GM18870 (cell line): Measurements from ENCODE around the gene SPEM2.
"Not testable (repeated sequence)": the region's sequence is repeated elsewhere in the genome, so short reads cannot be mapped to it uniquely, and the experiment has no call there.

Experiments used
- ATAC-seq: cut with Tn5 transposase; IDR thresholded peaks from one replicate; pipeline ENCODE4 v1.9.1; 2021; ENCODE audit warnings: moderate library complexity; ENCODE audit not compliant: unreplicated experiment

The SPEM2 gene

GRCh38 chr17:7468804-7469389, 43.5 kb downstream of the SPEM2 start:
- no peak for ATAC-seq

- ATAC-seq = not testable (repeated sequence)
These were observed 44.4 kb downstream of the SPEM2 start for GRCh38 chr17:7469843-7470242.

DNA sequence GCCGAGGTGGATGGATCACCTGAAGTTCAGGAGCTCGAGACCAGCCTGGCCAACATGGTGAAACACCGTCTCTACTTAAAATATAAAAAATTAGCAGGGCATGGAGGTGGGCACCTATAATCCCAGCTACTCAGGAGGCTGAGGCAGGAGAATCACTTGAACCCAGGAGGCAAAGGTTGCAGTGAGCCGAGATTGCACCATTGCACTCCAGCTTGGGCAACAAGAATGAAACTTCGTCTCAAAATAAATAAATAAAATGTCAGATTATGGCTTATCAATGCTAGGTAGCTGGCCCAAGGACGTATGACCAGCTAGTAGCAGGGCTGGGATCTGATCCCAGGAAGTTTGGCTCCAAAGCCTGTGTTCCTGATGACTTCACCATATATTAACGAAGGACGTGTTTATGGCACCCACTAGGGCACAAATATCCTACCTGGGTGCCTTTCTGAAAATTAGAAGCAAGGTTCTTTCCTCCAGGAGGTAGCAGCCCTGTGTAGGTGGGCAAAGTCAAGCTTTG, 45.1 kb downstream of the SPEM2 start:
- not testable (repeated sequence) for ATAC-seq

GRCh38 chr17:7471729-7472128, 46.3 kb downstream of the SPEM2 start:
- ATAC-seq = no peak

- not testable (repeated sequence) for ATAC-seq
These were observed 49.4 kb downstream of the SPEM2 start for GRCh38 chr17:7474767-7475166.

GRCh38 chr17:7475764-7476422, 50.5 kb downstream of the SPEM2 start:
- no peak for ATAC-seq

DNA sequence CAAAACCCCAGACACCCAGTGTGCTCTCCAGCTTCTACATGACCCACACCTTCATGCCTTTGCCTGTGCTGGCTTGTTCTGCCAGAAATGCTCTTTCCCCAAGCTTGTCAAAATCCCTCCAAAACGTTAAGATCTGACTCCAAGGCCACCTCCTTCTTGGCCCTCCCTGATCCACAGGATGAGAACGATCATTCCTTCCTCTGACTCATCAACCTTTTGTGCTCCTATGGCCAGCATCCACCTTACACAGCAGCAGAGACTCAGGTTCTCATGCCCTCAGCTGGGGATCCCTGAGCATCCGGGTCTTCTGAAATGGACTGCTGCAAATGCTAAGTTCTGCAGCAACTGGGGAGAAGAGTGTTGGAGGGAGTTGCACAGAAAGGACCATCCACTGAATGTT, 51.1 kb downstream of the SPEM2 start:
- ATAC-seq = no peak

- no peak for ATAC-seq
These were observed 51.5 kb downstream of the SPEM2 start for GRCh38 chr17:7476951-7477350.
